ENCODE measurements around the gene FNIP1. TPM values are rescaled to one million over a fixed set of nuclear protein-coding genes. Genes with fewer than 3 reads are reported as not detected.
"Not testable (repeated sequence)": the region's sequence is repeated elsewhere in the genome, so short reads cannot be mapped to it uniquely, and the experiment has no call there.

Gene FNIP1
- total RNA-seq, 3 donors from 2014 or later = 12.4 to 13.8 (median 13.6) TPM

GRCh38 chr5:131795879-131796792 lies 681 bp downstream of the FNIP1 start:
- DNase-seq = peak; percentile 12
- Mint-ChIP-seq H3K27me3 (ENCODE audit: low read depth) (no peaks in the 10 kb centered on the region), H3K36me3 (ENCODE audit: insufficient read depth) (peaks cover 5% of the 10 kb centered on the region), H3K9me3 (no peaks in the 10 kb centered on the region), H3K4me3 (peak overlapping the region; percentile 92), H3K4me1 (ENCODE audit: low read depth) (peaks cover 34% of the 10 kb centered on the region)
- peak; percentile 16 to 27 for ATAC-seq

DNA sequence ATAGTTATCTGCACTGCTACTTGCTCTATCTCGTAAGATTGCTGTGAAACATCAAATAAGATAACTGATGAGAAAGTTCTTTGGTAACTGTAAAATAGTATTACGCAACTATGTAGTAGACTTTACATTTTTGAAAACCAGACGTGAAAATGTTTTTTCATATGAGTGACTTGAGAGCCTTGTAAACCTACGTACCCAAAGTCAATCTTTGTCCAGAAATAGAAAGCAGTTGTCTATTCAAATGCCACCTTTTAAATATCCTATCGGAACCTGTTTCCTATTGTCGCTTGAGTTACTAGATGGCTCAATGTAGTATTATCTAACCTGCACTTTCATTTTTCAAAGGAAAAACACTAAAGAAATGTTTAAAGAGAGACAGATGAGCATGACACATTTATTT lies 1.6 kb downstream of the FNIP1 start:
- H3K9me3 Mint-ChIP-seq = no peaks in the 10 kb centered on the region
- peaks cover 42% of the 10 kb centered on the region for H3K4me1 Mint-ChIP-seq (ENCODE audit: low read depth)
- no peak for ATAC-seq

DNA sequence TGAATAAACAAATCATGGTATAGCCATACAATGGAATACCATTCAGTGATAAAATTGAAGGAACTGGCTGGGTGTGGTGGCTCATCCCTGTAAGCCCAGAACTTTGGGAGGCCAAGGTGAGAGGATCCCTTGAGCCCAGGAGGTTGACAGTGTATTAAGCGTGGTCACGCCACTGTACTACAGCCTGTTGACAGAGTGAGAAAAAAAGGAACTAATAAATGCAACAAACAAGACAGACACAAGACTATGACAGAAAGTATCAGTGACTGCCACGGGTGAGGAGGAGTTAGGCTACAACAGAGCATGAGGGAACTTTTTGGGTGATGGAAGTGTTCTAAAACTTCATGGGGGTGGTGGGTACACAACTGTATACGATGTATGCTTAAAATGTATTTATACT lies 2.2 kb downstream of the FNIP1 start:
- Mint-ChIP-seq H3K9me3 (no peaks in the 10 kb centered on the region), H3K36me3 (ENCODE audit: insufficient read depth) (peaks cover 8% of the 10 kb centered on the region), H3K27me3 (ENCODE audit: low read depth) (no peaks in the 10 kb centered on the region), H3K4me3 (peak overlapping the region; percentile 27), H3K4me1 (ENCODE audit: low read depth) (peaks cover 44% of the 10 kb centered on the region)
- DNase-seq = no peak
- no peak for ATAC-seq

More for the DNA sequence above, 1.6 kb downstream of the FNIP1 start:
- DNase-seq = no peak
- Mint-ChIP-seq H3K36me3 (ENCODE audit: insufficient read depth) (peaks cover 7% of the 10 kb centered on the region), H3K27me3 (ENCODE audit: low read depth) (no peaks in the 10 kb centered on the region), H3K4me3 (peak overlapping the region; percentile 92)

DNA sequence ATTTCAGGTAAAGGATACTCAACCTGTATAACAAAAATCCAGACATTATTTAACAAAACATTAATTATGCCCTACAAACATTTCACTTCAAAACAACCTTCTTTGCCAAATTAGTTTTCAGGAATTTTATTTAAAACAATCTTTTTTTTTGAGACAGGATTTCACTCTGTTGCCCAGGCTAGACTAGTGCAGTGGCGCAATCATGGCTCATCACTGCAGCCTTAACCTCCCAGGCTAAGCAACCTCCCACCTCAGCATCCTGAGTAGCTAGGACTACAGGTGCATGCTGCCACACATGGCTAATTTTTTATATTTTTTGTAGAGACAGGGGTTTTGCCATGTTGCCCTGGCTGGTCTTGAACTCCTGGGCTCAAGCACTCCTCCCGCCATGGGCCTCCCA lies 3.9 kb downstream of the FNIP1 start:
- Mint-ChIP-seq H3K36me3 (ENCODE audit: insufficient read depth) (peaks cover 10% of the 10 kb centered on the region), H3K4me1 (ENCODE audit: low read depth) (peaks cover 47% of the 10 kb centered on the region), H3K27me3 (ENCODE audit: low read depth) (no peaks in the 10 kb centered on the region), H3K4me3 (no peak overlapping the region), H3K9me3 (no peaks in the 10 kb centered on the region)
- DNase-seq = no peak
- no peak for ATAC-seq

GRCh38 chr5:131791866-131792265 lies 5.0 kb downstream of the FNIP1 start:
- DNase-seq (no peak), ATAC-seq (no peak)
- Mint-ChIP-seq H3K36me3 (ENCODE audit: insufficient read depth) (peaks cover 10% of the 10 kb centered on the region), H3K4me3 (no peak overlapping the region), H3K27me3 (ENCODE audit: low read depth) (no peaks in the 10 kb centered on the region), H3K4me1 (ENCODE audit: low read depth) (peaks cover 58% of the 10 kb centered on the region), H3K9me3 (no peaks in the 10 kb centered on the region)

DNA sequence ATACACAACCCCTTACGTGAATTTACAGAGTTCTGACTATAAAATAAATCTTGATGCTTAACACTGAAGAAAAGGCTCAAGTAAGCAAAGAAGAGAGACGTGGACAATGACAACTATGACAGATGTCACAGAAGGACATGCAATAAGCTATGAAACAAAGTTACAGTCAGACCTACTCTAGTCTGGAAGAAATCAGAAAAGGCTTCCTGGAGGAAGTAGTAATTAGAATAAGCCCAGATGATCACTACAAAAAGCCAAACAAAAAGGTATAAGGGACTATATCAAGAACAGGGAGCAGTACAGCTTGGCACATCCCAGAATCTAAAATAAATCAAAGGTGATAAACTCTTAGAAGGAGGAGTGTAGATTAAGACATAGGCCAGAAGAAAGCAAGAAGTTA lies 6.3 kb downstream of the FNIP1 start:
- peaks cover 10% of the 10 kb centered on the region for H3K36me3 Mint-ChIP-seq (ENCODE audit: insufficient read depth)
- H3K4me1 Mint-ChIP-seq (ENCODE audit: low read depth) = peaks cover 61% of the 10 kb centered on the region
- DNase-seq = no peak
- ATAC-seq = no peak
- no peaks in the 10 kb centered on the region for H3K27me3 Mint-ChIP-seq (ENCODE audit: low read depth)
- no peaks in the 10 kb centered on the region for H3K9me3 Mint-ChIP-seq
- no peak overlapping the region for H3K4me3 Mint-ChIP-seq

DNA sequence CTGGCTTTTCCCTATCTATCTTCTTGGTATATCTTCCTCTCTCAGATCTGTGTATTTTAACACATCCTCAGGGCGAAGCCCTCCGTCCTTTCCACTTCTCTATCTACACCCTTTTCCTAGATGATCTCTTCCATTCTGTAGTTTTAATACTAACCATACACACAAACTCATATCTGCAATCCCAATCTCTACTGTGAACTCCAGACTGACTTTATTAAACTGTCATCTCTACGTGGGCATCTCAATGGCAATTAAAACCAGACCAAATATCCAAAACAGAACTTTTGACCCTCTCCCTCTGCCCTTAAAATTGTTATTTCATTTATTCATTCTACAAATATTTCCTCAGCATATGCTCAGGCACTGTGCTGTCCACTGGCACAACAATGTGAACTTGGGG lies 7.1 kb downstream of the FNIP1 start:
- ATAC-seq (no peak), DNase-seq (no peak)
- Mint-ChIP-seq H3K4me1 (ENCODE audit: low read depth) (peaks cover 55% of the 10 kb centered on the region), H3K36me3 (ENCODE audit: insufficient read depth) (peaks cover 10% of the 10 kb centered on the region), H3K9me3 (no peaks in the 10 kb centered on the region), H3K27me3 (ENCODE audit: low read depth) (no peaks in the 10 kb centered on the region), H3K4me3 (no peak overlapping the region)

DNA sequence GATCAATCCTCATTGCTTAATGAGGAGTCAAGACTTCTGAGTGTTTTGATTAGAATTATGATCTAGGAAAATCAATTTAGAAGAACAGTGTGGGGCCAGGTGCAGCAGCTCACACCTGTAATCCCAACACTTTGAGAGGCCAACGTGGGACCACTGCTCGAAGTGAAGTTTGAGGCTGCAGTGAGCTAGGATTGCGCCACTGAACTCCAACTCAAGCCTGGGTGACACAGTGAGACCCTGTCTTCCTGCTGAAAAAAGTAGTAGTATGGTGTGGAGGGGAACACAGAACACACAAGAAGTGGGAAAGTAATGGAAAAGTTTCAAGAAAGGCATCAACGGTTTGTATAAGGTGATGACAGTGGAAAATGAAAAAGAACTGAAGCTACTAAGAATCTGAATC lies 9.1 kb downstream of the FNIP1 start:
- Mint-ChIP-seq H3K4me1 (ENCODE audit: low read depth) (peaks cover 45% of the 10 kb centered on the region), H3K4me3 (no peak overlapping the region)

DNA sequence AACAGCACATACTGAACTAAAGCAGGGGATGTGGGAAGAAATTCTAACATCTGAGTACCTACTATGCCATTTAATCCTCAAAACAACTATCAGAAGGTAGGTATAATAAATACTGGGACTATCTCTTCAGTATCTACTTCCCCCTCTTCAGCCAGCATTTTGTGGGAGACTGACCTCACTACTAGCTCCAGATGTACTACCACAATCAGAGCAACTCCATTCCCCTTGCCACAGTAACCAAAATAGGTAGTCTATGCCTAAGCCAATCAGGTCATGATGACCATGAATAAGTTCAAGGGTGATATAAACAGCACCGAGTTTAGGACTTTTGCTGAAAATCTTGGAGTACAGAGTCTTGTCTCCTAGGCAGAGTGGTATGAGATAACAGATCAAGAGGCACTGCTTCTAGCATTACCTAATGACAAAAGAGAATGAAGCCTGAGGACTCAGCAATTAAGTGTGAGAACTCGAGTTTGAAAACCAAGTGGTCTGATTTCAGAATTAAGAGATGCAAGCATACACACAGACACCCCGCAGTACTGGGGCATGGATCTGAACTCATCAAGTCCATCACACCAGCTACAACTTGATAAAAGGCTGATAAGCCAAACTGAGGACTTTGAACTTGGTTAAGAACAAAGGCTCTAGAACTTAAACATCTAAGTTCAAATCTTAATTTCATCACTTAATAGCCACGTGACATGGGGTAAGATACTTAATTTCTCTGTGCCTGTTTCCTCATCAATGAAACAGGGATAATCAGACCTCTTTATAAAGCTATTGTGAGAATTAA lies 9.7 kb downstream of the FNIP1 start:
- Mint-ChIP-seq H3K9me3 (no peaks in the 10 kb centered on the region), H3K4me1 (ENCODE audit: low read depth) (peaks cover 45% of the 10 kb centered on the region), H3K27me3 (ENCODE audit: low read depth) (no peaks in the 10 kb centered on the region), H3K4me3 (no peak overlapping the region), H3K36me3 (ENCODE audit: insufficient read depth) (peaks cover 11% of the 10 kb centered on the region)
- no peak for DNase-seq
- no peak for ATAC-seq

More for the DNA sequence above, 9.1 kb downstream of the FNIP1 start:
- no peaks in the 10 kb centered on the region for H3K27me3 Mint-ChIP-seq (ENCODE audit: low read depth)
- peaks cover 11% of the 10 kb centered on the region for H3K36me3 Mint-ChIP-seq (ENCODE audit: insufficient read depth)
- ATAC-seq (no peak), DNase-seq (no peak)
- no peaks in the 10 kb centered on the region for H3K9me3 Mint-ChIP-seq

GRCh38 chr5:131786036-131786435 lies 10.8 kb downstream of the FNIP1 start:
- Mint-ChIP-seq H3K9me3 (no peaks in the 10 kb centered on the region), H3K4me3 (no peak overlapping the region), H3K27me3 (ENCODE audit: low read depth) (no peaks in the 10 kb centered on the region), H3K36me3 (ENCODE audit: insufficient read depth) (peaks cover 14% of the 10 kb centered on the region), H3K4me1 (ENCODE audit: low read depth) (peaks cover 44% of the 10 kb centered on the region)
- DNase-seq (no peak), ATAC-seq (no peak)

- no peaks in the 10 kb centered on the region for H3K9me3 Mint-ChIP-seq
- DNase-seq = no peak
- H3K36me3 Mint-ChIP-seq (ENCODE audit: insufficient read depth) = peaks cover 14% of the 10 kb centered on the region
- H3K27me3 Mint-ChIP-seq (ENCODE audit: low read depth) = no peaks in the 10 kb centered on the region
- peaks cover 38% of the 10 kb centered on the region for H3K4me1 Mint-ChIP-seq (ENCODE audit: low read depth)
- ATAC-seq = no peak
- H3K4me3 Mint-ChIP-seq = no peak overlapping the region
These were observed 12.9 kb downstream of the FNIP1 start for GRCh38 chr5:131783874-131784273.

GRCh38 chr5:131783357-131783756 lies 13.5 kb downstream of the FNIP1 start:
- Mint-ChIP-seq H3K36me3 (ENCODE audit: insufficient read depth) (peaks cover 14% of the 10 kb centered on the region), H3K9me3 (no peaks in the 10 kb centered on the region), H3K4me1 (ENCODE audit: low read depth) (peaks cover 38% of the 10 kb centered on the region), H3K27me3 (ENCODE audit: low read depth) (no peaks in the 10 kb centered on the region), H3K4me3 (no peak overlapping the region)
- no peak for ATAC-seq
- DNase-seq = no peak

DNA sequence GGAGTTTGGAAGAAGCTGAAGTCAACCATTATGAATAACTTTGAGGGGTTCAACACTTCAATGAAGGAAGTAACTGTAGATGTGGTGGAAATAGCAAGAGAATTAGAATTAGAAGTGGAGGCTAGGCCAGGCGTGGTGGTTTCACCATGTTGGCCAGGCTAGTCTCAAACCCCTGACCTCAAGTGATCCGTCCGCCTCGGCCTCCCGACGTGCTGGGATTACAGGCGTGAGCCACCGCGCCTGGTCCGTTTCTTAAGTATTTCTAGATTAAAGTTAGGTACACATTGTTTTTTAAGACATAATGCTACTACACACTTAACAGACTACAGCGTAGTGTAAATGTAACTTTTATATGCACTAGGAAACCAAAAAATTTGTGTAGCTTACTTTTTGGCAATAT lies 14.1 kb downstream of the FNIP1 start:
- H3K4me1 Mint-ChIP-seq (ENCODE audit: low read depth) = peaks cover 38% of the 10 kb centered on the region
- H3K27me3 Mint-ChIP-seq (ENCODE audit: low read depth) = no peaks in the 10 kb centered on the region
- no peak for ATAC-seq
- H3K36me3 Mint-ChIP-seq (ENCODE audit: insufficient read depth) = peaks cover 14% of the 10 kb centered on the region
- no peaks in the 10 kb centered on the region for H3K9me3 Mint-ChIP-seq
- no peak for DNase-seq
- H3K4me3 Mint-ChIP-seq = no peak overlapping the region

- DNase-seq; H3K9me3 Mint-ChIP-seq; H3K27me3 Mint-ChIP-seq (ENCODE audit: low read depth); ATAC-seq; H3K4me3 Mint-ChIP-seq: not testable (repeated sequence)
- peaks cover 33% of the 10 kb centered on the region for H3K4me1 Mint-ChIP-seq (ENCODE audit: low read depth)
- peaks cover 11% of the 10 kb centered on the region for H3K36me3 Mint-ChIP-seq (ENCODE audit: insufficient read depth)
These were observed 18.7 kb downstream of the FNIP1 start for GRCh38 chr5:131778141-131778540.

Data from activated T-cell treated with anti-CD3 and anti-CD28 coated beads, Interleukin-2, amount 50 U/mL, for 4 hours (primary cell).